HG03558 (cell line): Measurements from ENCODE around the gene UBAC1.

Experiments used
- ATAC-seq: cut with Tn5 transposase; IDR thresholded peaks from one replicate; pipeline ENCODE4 v1.9.1; 2021; ENCODE audit warnings: moderate number of reproducible peaks; ENCODE audit not compliant: unreplicated experiment; ENCODE audit errors: extremely low read depth

The UBAC1 gene, protein sequence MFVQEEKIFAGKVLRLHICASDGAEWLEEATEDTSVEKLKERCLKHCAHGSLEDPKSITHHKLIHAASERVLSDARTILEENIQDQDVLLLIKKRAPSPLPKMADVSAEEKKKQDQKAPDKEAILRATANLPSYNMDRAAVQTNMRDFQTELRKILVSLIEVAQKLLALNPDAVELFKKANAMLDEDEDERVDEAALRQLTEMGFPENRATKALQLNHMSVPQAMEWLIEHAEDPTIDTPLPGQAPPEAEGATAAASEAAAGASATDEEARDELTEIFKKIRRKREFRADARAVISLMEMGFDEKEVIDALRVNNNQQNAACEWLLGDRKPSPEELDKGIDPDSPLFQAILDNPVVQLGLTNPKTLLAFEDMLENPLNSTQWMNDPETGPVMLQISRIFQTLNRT

DNA sequence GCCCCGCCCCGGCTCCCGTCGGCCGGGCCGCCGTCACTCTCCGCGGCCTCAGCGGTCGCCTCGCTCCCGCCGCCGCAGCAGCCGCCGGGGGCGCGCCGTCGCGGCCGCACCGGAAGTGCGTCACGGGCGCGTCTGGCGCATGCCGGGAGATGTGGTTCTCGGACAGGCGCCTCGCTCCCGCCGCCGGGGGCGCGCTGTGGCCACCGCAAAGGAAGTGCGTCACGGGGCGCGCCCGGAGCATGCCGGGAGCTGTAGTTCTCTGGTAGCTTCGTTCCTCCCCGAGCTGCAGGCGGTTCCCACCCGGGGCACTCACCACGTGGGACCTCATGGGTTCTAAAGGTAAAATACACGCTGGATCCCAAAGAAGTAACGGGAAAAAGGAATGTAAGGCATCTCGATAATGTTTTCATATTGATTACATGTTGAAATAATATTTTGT lies at the start of gene UBAC1:
TSS of gene UBAC1 (minus strand) at position 97 of the 439 bp plus-strand sequence. CDS start 211 bp downstream, outside the sequence.
- ATAC-seq, result peak; percentile 90

DNA sequence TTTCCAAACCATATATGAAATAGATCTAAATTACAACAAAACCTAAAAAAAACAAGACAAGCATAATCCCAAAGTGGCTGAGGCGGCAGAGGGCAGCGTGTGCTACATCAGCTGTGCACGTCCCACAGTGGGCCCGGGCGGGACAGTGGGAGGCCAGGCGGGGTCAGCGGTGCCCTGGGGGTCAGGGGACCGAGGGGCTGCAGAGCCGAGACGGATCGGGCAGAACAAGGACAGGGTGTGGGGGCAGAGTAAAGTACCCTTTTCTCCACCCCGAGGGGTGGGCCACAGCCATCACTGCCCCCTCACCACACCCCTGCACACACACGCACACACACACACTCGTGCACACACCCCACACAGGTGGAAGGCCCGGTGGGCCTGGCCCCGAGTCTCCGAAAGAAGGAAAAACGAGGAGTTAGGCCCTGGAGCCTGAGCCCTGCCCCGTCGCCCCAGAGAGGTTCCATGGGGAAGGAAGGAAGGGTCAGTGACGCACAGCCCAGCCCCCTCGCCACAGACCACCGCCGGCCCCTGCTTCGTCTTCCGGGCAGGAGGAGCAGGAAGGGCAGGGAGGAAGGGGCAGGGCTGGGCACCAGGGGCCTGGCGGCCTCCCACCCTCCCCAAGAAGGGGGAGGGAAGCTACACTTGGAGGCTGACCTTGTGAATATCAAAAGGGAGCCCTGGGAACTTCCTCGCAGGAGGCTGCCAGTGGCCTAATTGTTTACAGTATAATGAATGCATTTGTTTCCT lies 49.6 kb upstream of the UBAC1 start:
- ATAC-seq, result no peak

DNA sequence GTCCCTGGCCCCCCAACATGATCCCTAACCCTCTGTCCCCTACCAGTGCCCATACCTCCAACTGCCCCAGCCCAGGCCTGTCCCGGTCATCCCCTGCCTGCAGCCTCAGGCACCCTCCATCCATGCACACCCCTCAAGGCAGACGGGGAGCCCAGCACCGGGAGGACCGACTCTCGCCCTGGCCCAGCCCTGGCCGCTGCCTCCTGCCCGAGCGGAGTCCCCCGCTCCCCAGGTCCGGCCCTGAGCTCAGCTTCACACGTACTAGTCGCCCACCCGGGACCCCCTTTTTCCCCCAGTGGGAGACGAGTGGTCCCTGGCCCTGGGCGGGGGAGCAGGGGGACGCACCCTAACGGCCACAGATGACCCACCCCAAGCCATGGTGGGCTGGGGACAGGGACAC lies 49.0 kb upstream of the UBAC1 start:
- ATAC-seq, result no peak

DNA sequence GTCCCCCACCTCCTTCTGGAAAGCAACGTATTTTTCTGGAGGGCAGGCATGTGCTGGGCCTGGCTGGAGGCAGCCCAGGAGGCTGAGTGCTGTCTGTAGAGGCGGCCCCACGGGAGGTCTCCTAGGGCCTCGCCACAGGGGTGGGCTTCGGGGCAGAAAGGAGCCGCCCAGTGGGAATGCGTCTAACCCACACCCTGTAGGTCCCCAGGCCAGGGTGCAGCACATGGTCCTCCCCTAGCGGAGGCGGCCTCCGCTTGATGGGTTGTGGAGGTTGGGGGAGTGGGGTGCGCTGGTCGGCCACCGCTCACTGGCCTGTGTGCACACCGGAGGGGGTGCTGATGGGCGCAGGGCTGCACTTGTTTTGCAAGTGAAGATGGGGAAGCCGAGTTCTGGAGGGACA lies 48.3 kb upstream of the UBAC1 start:
- no peak for ATAC-seq

DNA sequence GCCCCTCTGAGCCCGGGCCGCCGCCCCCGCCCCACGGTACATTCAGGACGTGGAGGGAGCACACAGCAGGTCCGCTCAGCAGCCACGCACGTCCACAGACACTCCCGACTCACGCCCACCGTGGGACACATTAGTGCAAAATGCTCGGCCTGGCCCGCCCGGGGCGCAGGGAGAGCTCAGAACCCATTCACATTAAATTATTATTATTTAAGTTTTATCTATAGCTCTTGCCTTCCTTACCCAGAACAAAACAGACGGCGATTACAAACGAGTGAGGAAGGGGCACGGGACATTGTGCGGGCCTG lies 47.5 kb upstream of the UBAC1 start:
- ATAC-seq, result no peak

DNA sequence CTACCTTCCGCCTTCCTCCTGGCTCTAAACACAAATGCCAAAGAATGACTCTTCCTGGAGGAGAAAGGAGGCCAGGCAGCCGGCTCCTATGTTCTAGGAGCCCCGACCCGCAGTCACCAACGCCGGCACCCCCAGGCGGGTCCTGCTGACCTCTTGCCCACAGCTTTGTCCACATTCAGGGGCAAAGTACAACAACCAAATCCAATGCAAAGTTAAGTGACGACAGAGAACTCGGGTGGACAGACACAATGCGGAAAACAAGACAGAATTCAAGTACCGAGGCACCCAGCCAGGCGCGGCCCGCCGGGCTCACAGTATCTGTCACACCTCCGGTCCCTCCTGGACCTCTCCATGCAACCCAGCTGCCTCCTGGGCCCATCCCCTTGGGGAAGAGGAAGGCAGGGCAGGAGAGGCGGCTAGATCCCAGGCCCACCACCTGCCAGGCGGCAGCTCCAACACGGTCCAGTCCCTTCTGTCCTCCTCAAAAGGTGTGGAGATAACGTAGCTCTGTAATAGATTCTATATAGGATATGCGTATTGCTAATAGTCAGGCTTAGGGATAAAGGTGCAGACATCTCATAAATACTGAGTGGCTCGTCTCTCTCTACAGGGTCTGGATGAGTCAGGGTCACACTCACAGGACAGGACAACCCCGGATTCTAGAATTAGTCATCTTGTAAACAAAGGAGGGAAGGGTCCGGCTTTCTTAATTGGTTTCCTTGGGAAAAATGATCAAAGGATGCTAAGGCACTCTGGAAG lies 46.9 kb upstream of the UBAC1 start:
- no peak for ATAC-seq

DNA sequence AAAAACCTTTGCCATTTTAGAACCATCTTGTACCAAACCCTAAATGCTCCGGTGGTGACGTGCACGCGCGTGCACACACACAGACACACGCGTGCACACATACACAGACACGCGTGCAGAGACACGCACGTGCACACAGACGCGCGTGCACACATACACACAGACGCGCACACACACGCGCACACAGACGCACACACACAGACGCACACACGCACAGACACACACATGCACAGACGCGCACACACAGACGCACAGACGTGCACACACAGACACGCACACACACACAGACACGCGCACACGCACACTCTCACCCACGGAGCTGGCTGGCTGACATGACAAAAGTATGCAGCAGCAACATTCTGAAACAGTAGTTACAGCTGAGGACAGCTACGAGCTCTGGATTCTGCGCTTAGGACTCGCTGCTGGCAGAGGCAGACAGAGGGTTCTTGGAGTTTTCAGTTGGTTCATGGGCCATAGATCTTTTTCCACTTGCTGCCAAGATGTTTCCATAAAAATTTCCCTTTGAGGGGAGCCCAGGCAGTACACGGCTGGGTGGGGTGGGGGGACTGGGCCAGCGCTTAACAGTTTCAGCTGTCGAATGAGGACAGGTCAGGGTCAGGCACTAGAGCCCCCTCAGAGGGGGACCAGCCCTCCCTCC lies 46.2 kb upstream of the UBAC1 start:
- no peak for ATAC-seq

DNA sequence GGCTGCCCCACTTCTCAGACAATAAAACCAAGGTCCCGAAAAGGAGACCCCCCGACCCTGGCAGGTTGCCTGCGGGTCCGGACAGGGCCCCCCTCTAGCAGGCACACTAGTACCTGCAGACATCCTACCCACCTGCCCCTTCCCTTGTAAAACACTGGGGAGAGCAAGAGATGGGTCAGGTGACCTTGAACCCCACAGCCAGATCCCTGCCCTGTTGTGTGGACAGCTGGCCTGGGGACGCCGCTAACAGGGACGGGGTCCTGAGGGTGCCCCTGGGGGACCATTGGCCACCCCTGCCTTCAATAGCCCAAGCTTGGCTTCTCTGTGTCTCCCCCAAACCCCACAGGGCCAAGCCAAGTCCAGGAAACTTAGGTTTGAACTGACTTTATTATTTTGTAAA lies 45.0 kb upstream of the UBAC1 start:
- no peak for ATAC-seq

DNA sequence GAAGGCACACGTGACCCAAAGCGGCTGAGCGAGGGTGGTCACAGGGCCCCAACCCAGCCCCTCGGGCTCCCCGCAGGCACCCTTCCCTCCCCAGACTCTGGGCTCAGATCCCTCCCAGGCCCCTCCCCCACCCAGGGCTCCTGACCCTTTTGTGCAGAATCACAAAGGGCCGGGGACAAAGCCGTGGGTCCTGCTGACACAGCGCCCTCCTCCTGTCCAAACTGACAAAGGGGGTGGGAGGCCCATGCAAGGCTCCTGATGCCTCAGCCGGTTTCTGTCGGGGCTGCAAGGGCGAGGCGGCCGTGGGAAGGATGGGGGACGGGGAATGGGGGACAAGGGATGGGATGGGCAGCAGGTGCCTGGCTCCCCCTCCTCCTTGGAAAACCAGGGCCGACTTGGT lies 43.5 kb upstream of the UBAC1 start:
- ATAC-seq, result no peak

DNA sequence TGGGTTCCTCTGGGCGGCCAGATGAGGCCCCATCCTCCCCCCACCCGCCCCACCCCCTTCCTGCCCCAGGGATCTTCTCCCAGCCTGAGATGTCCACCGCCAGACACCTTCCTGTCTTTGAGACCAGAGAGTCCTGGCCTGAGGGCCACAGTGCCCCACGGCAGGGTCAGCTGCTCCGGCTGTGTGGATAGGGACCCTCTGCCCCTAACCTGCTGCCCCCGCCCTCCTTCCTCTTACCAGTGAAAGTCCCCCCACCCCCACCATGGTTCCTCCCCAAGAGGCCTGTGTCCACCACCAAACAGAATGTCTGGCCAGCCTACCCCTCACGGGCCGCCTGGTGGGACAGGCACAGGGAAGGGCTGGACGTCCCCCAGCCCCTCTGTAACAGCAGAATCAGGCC lies 43.0 kb upstream of the UBAC1 start:
- ATAC-seq, result no peak

DNA sequence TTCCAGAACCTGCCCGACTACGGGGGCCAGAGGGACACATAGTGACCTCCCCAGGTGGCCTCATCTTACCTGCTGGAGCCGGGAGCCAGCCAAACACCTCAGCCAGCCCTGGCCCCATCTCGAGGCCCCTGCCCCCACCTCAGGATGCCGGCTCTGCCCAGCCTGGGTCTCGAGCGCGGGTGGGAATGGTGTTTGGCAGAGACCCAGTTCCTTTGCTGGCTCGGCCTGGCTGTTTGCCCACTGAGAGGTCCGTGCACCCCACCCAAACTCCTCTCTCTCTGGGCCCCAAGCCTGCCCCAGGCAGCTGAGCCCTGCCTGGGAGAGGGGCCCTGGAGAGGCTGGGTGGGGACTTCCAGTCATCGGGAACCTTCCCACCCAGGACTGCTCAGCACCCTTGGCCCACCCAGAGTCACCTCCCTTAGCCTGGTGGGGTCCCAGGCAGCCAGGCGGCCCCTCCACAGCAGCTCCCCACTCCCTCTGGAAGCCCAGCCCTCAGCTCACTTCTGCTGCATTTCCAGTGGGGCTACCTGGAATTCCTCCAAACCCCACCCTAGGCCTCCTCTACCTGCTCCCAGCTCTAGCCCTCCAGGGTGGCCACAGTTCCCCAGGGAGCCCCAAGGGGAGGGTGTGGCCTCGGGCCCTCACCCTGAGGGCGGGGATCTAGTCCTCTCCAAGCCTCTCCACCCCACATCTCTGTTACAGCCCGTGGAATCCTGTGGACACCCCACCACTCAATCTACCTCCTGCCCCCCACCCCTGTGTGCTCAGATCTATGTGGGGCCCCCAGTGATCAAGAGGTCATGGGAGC lies 42.4 kb upstream of the UBAC1 start:
- no peak for ATAC-seq

DNA sequence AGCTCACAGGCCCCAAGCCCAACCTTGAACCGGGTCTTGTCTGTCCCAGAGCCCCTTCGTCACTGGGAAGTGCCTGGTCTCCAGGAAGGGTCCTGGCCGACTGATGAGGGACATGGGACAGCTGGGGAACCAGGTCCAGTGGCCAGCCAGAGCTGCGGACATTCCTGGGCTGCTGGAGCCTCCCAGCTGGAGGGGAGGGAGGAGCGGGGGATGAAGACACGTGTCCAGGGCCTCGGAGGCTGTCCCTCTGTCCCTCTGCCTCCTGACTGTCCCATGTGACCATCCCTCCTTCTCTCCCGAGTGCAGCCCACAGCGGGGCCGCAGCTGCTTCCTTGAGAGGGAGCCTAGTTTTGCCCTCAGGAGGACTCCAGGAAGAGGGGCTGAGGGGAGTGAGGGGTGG lies 41.7 kb upstream of the UBAC1 start:
- ATAC-seq, result no peak

DNA sequence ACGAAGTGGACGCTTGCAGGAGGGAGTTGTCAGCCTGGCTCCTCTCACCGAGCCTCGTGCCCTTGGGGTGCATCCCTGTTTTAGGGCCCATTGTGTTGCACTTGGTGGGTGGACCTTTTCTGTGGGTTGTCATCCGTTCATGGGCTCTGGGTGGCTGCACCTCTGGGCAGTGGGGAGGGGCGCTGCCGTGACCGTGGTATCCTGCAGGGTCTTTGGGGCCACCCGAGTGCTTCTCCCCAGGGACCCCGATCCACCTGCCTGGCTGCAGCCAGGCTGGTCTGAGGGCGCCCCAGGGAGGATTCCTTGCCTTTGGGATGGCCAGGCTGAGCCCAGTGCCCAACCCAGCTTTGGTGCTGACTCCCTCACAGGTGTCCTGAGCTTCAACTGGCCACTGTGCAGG lies 41.0 kb upstream of the UBAC1 start:
- no peak for ATAC-seq

DNA sequence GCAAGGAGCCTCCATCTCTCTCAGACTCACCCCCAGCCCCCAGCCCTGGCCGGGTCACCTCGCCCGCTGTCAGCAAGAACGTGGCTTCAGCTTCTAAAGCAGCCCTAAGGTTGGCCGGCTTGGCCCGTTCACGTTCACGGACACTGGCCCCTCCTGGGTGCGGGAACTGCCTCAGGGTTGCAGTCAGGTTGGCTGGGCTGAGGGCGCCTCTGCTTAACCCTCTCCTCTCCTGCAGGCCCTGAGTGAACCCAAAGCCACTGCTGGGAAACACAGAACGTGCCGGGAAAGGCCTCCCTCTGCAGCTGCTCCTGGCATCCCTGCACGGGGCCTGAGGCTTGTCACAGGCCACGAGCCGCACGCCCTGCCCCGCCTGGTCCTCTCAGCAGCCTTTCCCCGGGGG lies 40.1 kb upstream of the UBAC1 start:
- ATAC-seq, result no peak

DNA sequence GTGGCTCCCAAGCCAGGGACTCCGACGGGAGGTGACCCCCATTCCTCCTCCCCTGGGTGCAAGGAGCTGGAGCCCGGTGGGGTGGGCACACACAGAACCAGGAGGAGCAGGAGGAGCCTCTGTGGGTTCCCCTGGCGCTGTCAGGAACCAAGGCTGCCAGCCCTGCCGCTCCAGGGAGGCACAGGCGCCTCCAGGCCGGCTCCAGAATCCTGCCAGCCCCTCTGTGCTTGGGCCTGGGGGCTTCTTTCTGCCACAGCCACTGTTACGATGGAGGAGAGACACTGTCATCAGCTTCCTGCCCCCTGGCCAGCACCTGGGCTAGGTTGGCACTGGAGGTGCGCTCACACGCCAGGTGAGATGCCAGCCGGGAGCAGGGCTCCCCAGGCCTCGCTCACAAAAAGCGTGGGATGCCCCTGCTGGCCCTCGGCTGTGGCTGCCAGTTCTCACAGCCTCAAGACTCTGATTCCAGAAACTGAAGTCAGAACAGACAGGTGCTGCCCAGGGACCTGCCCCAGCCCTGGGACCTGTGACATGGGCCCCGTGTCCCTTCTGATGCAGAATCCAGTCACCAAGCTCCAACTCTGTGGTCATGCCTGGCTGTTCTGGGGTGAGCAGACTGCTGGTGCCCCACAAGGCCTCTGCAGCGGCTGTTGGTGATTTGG lies 37.4 kb upstream of the UBAC1 start:
- no peak for ATAC-seq

DNA sequence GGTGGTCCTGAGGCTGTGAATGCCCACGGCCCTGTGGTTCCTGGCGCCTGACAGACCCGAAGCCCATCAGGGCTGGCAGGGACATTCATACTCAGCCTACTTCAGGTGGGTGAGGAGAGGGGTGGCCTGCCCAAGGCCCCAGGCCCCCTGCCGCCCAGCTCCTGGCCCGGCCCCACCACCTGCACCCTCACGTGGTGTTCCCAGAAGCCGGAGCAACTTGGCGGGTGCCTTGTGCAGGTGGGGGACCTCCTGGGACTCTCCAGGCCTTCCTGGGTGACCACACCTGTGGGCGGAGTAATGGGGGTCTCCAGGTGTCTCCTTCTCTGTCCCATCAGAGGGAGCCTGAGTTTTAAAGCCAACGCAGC lies 36.8 kb upstream of the UBAC1 start:
- no peak for ATAC-seq

DNA sequence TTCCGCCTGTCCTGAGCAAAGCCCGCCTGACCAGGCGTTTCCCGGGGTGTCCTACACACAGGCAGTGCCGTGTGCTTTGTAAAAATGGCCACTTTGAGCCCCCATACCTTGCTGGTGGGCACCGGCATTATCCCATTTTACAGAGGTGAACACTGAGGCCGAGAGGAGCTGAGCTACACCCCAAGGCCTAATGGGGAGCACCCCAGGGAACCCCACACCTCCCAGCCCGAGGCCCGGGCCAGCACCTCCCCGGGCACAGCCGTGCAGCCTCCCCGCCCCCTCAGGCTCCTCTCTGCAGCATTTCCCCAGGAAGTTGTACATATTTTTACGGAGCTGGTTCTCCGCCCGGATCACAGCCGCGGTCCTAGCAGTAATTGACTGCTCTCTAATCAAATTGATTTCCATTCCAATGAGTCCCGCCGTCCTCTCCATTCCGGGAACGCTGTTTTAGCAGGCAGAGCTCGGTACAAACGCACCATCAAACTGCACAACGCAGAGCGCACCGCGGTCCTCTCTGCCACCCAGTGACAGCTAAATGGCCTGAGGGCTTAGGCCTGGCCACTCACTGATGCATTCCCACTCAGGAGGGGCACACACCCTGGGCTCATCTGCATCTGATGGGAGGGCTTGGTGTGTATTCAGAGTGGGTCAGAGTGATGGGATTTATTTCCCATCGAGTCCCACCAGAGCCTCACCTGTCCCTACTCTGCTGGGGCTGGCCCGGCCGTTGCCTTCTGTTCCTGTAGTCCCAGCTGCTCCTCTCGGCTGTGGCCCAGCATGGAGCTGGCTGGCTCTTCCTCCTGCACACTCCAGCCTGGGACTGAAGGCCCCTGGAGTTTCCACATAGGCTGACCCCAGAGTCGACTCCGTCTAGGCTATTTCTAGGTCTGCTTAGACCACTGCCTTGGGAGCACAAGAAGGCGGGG lies 36.2 kb upstream of the UBAC1 start:
- no peak for ATAC-seq

DNA sequence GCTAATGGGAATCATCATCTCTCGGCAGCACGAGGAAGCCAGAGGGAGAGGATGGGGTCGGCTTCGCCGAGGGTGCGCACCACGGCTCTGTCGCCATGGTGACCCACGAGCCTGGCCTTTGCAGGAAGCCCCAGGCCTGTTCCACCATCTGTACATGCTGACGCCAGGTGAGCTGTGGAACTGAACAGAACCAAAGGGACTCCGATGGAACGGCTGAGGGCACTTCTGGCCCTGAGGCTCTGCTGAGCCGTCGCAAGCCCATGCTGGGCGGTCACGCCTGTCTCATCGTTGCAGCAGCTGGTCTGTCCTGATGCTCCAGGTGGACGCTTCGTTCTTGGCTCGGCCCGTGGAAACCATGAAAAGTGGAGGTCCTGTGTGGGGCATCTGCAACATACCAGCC lies 34.6 kb upstream of the UBAC1 start:
- ATAC-seq, result no peak
